Neural progenitor cell (in vitro differentiated cells): Measurements from ENCODE around the gene ERC2.

Experiments used
- CTCF ChIP-seq: fragments of 200-600 bp; sonication (generic); IDR thresholded peaks from 2 replicates; pipeline ENCODE4 v1.5.1; 2017; ENCODE audit warnings: antibody characterized with exemption, mild to moderate bottlenecking
- EZH2 ChIP-seq: fragments of 200-600 bp; sonication (generic); IDR thresholded peaks from 2 replicates; pipeline ENCODE4 v1.6.1; 2017; ENCODE audit warnings: antibody characterized with exemption, mild to moderate bottlenecking, moderate library complexity
- EZH2phosphoT487 ChIP-seq: fragments of 200-600 bp; sonication (generic); IDR thresholded peaks from 2 replicates; pipeline ENCODE4 v1.6.1; 2017; ENCODE audit warnings: antibody characterized with exemption

- TF ChIP-seq CTCF (no peak), EZH2phosphoT487 (no peak), EZH2 (no peak)
These were observed 715.4 kb downstream of the ERC2 start for GRCh38 chr3:55752911-55753310.
